ENCODE data around the gene MIR17HG. TPM values are rescaled to one million over a fixed set of nuclear protein-coding genes. Genes with fewer than 3 reads are reported as not detected.

The MIR17HG gene
- total RNA-seq, 3 donors from 2014 or later (not counting 1 experiment from before 2014, with no cell fraction given) = 2.2 to 8.1 (median 6.1) TPM

DNA sequence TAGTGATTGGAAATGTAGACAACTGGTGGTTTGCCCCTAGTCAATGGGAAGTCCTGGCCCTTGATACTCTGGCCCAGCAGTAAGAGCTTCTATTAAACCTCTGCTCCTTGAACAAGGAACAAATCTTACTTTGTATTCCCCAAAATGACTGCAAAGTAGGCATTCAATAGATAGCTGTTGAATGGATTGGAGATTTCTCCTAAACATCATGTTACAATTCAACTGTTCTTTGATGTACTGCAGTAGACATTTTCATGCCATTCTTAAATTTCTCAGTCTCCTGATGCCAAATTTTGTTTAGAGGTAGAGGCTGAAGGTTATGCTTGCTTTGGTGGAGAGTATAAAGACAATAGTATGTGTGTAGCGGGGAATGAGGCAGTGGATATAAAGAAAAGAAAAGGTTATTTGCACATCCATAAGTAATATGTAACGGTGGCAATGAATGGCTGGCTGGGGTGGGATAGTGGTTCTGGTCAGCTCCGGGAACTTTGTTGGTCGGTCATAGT is 12.8 kb downstream of the MIR17HG start:
- Histone ChIP-seq H3K36me3 (ENCODE audit: control insufficient read depth, insufficient read depth, low read length) (peaks cover 2% of the 10 kb centered on the region), H3K4me1 (ENCODE audit: control insufficient read depth, insufficient read depth, low read length) (no peaks in the 10 kb centered on the region), H3K27ac (ENCODE audit: low read length) (no peak overlapping the region), H3K27me3 (ENCODE audit: control insufficient read depth, insufficient read depth, low read length) (no peaks in the 10 kb centered on the region), H3K4me3 (ENCODE audit: low read length) (no peak overlapping the region), H3K9me3 (ENCODE audit: control insufficient read depth, insufficient read depth, low read length) (no peaks in the 10 kb centered on the region)
- 91% methylated on average over 4 of the region's 4 CpGs for WGBS (ENCODE audit: insufficient coverage)
- no peak overlapping the region for H3K4me3 Mint-ChIP-seq
- H3K27me3 Mint-ChIP-seq (ENCODE audit: low read depth in 2 of 2) = no peaks in the 10 kb centered on the region
- intact Hi-C loops (cut with micrococcal nuclease) = no loop called here
- no peaks in the 10 kb centered on the region for H3K4me1 Mint-ChIP-seq
- no peak for ATAC-seq
- no peaks in the 10 kb centered on the region for H3K36me3 Mint-ChIP-seq
- DNase-seq = no peak
- TF ChIP-seq, protein P1, sequence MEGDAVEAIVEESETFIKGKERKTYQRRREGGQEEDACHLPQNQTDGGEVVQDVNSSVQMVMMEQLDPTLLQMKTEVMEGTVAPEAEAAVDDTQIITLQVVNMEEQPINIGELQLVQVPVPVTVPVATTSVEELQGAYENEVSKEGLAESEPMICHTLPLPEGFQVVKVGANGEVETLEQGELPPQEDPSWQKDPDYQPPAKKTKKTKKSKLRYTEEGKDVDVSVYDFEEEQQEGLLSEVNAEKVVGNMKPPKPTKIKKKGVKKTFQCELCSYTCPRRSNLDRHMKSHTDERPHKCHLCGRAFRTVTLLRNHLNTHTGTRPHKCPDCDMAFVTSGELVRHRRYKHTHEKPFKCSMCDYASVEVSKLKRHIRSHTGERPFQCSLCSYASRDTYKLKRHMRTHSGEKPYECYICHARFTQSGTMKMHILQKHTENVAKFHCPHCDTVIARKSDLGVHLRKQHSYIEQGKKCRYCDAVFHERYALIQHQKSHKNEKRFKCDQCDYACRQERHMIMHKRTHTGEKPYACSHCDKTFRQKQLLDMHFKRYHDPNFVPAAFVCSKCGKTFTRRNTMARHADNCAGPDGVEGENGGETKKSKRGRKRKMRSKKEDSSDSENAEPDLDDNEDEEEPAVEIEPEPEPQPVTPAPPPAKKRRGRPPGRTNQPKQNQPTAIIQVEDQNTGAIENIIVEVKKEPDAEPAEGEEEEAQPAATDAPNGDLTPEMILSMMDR (IDR thresholded peaks at IDR 0.05) = no peak
- H3K9me3 Mint-ChIP-seq = no peaks in the 10 kb centered on the region
- no peak overlapping the region for H3K27ac Mint-ChIP-seq

DNA sequence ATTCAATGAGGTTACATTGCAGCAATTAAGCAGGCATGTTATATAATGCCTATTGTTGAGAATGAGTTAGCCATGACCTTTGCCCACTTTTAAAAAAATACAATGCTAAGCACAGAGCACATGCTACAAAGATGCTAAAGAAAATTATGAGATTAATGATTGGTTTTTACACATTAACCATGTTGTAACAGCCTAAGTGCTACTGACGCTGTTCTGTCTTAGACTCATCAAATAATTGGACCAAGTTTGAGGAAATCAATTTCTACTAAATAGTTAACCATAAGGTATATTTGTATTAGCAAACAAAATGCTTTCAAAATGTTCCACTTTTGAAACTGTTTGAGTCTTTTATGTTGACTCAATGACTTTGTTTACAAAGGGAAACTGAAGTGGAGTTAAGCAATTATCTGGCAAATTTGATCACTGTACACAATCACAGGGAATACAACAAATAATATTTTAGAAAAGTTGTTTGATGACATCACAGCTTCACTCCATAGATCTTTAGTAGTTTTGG is 14.3 kb downstream of the MIR17HG start:
- intact Hi-C loops (cut with micrococcal nuclease) = no loop called here
- H3K4me1 Mint-ChIP-seq = no peaks in the 10 kb centered on the region
- ATAC-seq = no peak
- WGBS (ENCODE audit: insufficient coverage) = 100% methylated on average over 1 of the region's 1 CpG
- H3K36me3 ChIP-seq (ENCODE audit: control insufficient read depth, insufficient read depth, low read length) = no peaks in the 10 kb centered on the region
- DNase-seq = no peak
- H3K9me3 ChIP-seq (ENCODE audit: control insufficient read depth, insufficient read depth, low read length) = no peaks in the 10 kb centered on the region
- no peaks in the 10 kb centered on the region for H3K27me3 Mint-ChIP-seq (ENCODE audit: low read depth in 2 of 2)
- TF ChIP-seq, protein P1 (IDR thresholded peaks at IDR 0.05) = no peak
- no peaks in the 10 kb centered on the region for H3K4me1 ChIP-seq (ENCODE audit: control insufficient read depth, insufficient read depth, low read length)
- H3K27ac ChIP-seq (ENCODE audit: low read length) = no peak overlapping the region
- no peaks in the 10 kb centered on the region for H3K27me3 ChIP-seq (ENCODE audit: control insufficient read depth, insufficient read depth, low read length)
- H3K9me3 Mint-ChIP-seq = no peaks in the 10 kb centered on the region
- no peak overlapping the region for H3K4me3 ChIP-seq (ENCODE audit: low read length)
- H3K27ac Mint-ChIP-seq = no peak overlapping the region
- H3K4me3 Mint-ChIP-seq = no peak overlapping the region
- no peaks in the 10 kb centered on the region for H3K36me3 Mint-ChIP-seq

DNA sequence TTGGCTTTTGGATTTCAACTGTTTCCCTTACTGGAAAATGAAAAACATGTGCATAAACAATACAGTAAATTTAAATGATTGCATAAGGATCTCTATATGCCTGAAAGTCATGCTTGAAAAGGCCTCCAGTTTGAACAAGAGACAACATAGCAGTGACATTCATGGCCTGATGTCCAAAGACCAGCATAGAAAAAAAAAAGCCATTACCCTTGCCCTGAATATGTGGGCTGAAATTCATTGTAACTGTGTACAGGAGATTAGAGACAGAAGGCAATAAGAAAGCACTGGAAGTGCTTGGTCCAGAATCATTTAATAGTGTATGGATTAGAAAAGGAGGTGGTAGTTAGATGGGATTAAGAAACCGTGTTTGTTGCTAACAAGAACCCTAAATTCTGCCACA is 15.4 kb downstream of the MIR17HG start:
- Mint-ChIP-seq H3K9me3 (no peaks in the 10 kb centered on the region), H3K4me3 (no peak overlapping the region), H3K27ac (no peak overlapping the region), H3K4me1 (no peaks in the 10 kb centered on the region), H3K36me3 (no peaks in the 10 kb centered on the region), H3K27me3 (ENCODE audit: low read depth in 2 of 2) (no peaks in the 10 kb centered on the region)
- ATAC-seq (no peak), DNase-seq (no peak)
- H3K27ac ChIP-seq (ENCODE audit: low read length) = no peak overlapping the region
- no peaks in the 10 kb centered on the region for H3K36me3 ChIP-seq (ENCODE audit: control insufficient read depth, insufficient read depth, low read length)
- TF ChIP-seq, protein P1 (IDR thresholded peaks at IDR 0.05) = no peak
- H3K4me1 ChIP-seq (ENCODE audit: control insufficient read depth, insufficient read depth, low read length) = no peaks in the 10 kb centered on the region
- H3K27me3 ChIP-seq (ENCODE audit: control insufficient read depth, insufficient read depth, low read length) = no peaks in the 10 kb centered on the region
- no peaks in the 10 kb centered on the region for H3K9me3 ChIP-seq (ENCODE audit: control insufficient read depth, insufficient read depth, low read length)
- intact Hi-C loops (cut with micrococcal nuclease) = no loop called here
- WGBS (ENCODE audit: insufficient coverage) = 100% methylated on average over 1 of the region's 1 CpG
- no peak overlapping the region for H3K4me3 ChIP-seq (ENCODE audit: low read length)

DNA sequence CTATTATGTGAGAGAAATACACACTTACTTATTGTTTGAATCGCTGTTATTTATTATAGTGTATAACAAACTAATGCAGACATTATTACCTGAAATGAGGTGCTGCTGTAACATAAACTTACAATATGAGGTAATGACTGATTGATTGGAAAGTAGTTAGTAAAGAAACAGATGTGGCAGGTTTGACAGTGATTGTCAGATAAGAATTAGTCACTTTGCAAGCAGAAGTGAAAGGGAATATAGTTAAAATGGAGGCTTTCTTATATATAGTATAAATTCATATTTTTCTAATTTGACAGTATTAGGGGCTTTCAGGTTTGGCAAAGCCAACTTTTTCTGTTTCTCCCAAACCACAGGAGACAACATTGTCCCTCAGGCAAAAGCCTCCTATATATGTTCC is 20.6 kb downstream of the MIR17HG start:
- Histone ChIP-seq H3K27me3 (ENCODE audit: control insufficient read depth, insufficient read depth, low read length) (no peaks in the 10 kb centered on the region), H3K27ac (ENCODE audit: low read length) (no peak overlapping the region), H3K4me1 (ENCODE audit: control insufficient read depth, insufficient read depth, low read length) (no peaks in the 10 kb centered on the region), H3K36me3 (ENCODE audit: control insufficient read depth, insufficient read depth, low read length) (no peaks in the 10 kb centered on the region), H3K9me3 (ENCODE audit: control insufficient read depth, insufficient read depth, low read length) (no peaks in the 10 kb centered on the region), H3K4me3 (ENCODE audit: low read length) (no peak overlapping the region)
- Mint-ChIP-seq H3K27me3 (ENCODE audit: low read depth in 2 of 2) (peaks cover 0 to 6% of the 10 kb centered on the region in 2 donors), H3K9me3 (no peaks in the 10 kb centered on the region), H3K36me3 (no peaks in the 10 kb centered on the region), H3K4me1 (no peaks in the 10 kb centered on the region), H3K27ac (no peak overlapping the region), H3K4me3 (no peak overlapping the region)
- no peak for ATAC-seq
- WGBS (ENCODE audit: insufficient coverage) = no CpG with 5 or more reads among the region's 1 CpG
- TF ChIP-seq, protein P1 (IDR thresholded peaks at IDR 0.05) = no peak
- no peak for DNase-seq
- intact Hi-C loops (cut with micrococcal nuclease) = no loop called here

All from natural killer cell (primary cell).